LoVo (cell line): ENCODE data around the gene KLHDC8B.

Source experiments
- DNase-seq: peaks from one replicate; pipeline ENCODE4 v3.0.0-alpha.2; 2016; ENCODE audit warnings: low spot score

KLHDC8B gene

DNA sequence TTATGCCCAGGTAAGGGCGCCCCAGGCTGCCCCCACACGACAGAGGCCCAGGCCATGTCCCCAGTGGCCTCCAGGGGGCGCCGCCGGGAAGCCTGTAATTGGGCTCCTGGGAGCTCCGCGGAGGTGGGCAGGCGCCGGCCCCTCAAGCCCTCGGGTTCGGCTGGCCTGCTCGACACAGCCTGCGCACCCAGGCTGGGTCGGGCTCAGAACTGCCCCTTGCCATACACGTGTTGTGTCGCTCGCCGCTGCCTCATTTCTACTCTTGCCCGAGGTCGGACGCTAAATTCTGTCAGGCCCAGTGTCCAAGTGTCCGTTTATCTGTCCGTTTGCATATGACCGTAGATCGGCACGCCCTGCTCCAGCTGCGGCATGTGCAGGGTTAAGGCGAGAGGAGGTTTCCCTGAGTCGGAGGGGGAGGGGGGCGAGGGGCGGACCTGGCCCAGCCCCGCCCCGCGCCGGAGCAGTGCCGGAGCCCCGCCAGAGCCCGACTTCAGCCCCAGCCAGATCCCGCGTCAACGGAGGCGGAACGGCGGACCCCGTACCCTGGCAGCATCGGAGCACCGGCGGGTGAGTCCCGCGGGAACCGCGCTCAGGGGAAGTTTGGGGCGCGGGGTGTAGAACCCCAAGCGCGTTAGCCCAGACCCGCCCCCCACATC lies at the start of gene KLHDC8B:
Gene KLHDC8B, plus strand, starts transcription at position 480 of the 656 bp plus-strand sequence. CDS start 1,172 bp downstream, outside the sequence.
- peak; percentile 79 for DNase-seq

DNA sequence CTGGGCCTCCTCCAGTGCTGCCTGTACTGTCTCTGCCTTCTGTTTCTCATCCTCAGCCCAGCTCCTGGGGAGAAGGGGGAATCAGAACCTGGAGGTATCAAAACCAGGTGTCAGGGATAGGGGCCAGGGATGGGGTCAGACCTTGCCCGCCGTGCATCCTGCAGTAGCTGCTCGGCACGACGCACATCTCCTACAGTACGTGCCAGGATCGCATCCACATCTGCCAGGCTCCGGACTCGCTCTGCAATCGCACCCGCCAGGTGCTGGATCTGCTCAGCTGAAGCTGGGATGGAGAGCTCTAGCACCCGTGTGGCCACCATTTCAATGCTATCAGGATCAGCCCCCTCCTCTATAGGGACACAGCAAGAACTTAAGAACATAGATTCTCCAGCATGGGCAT lies 49.4 kb upstream of the KLHDC8B start:
- no peak for DNase-seq

DNA sequence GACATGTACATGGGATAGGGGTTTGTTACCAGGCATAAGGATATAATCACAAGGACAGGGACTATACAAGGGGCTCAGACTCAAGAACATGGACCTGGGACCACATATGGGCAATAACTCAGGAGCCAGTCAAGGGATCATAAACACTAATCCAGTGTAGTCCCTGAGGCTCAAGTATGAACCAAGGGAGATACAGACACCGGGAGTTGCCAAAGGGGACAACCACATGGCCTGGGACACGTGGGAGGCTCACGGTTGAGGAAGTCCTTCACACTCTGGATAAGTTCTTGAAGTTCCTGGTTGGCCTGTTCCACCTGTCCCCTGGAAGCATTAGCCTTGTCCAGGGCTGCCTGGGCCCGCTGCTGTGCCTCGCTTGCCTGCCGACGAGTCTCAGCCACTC lies 48.9 kb upstream of the KLHDC8B start:
- no peak for DNase-seq

DNA sequence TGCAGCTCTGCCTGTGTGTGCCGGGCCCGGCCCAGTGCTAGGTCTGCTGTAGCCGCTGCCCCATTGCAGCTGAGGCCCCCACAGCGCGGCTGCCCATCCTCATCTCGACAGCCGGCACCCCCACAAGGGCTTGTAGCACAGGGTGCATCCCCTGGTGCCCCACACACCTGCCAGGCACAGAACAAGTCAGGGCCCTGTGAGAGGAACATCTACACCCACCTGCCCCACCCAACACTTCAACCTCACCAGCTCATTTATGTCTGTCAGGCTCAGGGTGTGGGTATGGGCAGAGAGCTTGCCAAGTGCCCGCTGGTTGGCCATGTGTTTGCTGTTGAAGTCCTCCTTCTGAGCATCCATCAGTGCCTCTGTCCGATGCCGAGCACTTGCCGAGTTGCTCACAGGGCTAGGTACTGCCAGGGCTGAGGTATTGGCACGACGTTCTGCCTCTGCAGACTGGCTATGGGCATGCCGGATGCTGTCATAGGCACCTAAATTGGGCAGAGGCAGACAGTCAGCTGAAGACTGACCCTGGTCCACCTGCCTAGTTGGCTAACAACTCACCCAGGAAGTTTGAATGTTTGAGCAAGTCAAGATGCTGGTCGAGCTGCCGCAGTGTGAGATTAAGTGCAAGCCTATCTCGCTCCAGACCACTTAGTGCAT lies 48.4 kb upstream of the KLHDC8B start:
- no peak for DNase-seq

DNA sequence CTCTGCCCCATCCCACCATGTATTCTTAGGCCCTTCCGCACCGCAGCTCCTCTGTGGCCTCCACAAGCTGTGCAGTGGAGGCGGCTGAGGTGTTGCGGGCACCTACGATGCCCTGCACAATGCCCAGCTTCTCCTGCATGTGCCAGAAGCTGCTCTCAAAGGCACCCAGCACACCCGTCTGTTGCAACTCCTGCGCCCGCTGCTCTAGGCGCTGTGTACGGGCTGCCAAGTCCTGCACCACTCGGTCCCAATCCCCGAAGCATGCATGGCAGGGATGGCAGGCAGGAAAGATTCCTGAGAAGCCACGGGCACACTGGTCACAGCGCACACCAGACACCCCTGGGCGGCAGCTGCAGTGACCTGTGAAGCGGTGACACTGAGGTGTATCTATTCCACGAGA lies 47.7 kb upstream of the KLHDC8B start:
- DNase-seq, result no peak

DNA sequence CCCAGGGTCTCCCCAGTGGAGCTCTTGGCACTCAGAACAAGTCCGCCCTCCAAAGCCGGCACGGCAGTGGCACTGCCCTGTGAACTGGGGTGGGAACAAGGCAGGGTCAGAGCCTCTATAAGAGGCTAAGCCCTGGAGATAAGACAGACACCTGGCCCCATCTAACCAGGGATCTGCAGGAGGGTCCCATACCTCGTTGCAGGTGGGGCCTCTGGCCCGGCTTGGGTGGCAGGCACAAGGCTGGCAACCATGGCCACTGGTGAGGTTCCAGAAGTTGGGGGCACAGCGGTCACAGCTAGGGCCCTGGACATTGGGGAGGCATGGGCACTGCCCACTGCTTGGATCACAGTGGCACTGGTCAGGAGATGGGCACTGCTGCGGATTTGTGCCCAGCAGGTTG lies 47.2 kb upstream of the KLHDC8B start:
- DNase-seq, result no peak

DNA sequence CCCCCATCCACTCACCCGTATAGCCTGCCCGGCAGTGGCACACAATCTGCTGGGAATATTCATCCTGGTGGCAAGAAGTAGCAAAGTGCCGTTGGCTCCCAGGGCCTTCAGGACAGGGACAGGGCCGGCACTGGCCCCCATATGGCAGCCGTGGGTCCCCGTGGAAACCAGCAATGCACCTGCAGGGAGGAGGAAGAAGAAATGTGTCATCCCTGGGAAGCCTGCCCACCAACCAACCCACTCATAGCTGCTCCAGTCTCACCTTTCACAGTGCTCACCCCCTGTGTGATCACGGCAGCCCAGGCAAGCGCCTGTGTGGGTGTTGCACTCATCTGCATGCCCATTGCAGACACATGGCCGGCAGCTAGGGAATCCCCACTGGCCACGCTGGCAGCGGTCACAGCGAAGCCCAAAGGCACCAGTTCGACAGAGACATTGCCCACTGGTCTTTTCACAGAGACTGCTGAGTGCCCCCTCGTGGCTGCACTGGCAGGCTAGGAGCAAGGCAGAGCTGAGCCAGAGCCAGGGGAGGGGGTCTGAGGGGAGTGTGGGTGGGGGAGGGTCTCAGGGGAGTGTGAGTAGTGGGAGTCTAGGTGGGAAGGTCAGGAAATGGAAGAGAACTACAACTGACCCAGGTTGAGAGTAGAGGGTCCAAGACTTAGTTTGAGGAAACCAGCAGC lies 46.3 kb upstream of the KLHDC8B start:
- no peak for DNase-seq

DNA sequence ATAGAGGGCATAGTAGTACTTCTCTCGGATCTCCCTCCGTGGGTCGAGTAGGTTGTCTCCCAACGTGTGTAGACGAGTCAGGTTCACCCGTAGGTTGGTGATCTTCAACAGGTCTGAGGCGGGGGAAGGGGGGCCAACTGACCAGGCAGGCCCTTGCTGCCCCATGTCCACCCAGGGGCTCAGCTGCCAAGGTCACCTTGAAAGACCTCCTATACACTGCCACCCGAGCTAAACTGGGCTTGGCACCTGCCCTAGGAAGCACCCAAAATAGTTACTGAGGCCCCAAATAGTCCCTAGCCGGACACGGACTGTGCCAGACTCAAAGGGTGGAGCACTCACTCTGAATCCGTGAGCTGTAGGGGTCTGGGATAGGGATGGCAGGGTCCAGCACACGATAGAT lies 40.4 kb upstream of the KLHDC8B start:
- no peak for DNase-seq

DNA sequence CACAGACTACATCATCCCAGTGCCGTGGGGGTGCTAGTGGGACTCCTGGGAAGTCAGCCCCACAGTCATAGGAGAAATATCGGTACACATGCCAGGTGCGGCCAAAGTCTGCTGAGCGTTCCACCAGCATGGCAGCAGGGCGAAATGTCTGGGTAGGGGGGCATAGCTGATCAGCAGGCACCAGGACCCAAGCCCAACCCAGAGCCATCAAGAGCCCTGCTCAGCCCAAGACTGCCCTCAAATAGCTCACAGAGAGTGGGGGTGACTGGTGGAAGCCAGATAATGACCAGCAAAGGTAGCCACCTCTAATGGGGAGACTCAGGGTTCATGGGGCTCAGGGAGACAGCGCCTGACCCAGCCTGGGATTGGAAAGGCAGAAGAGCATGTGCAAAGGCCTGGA lies 39.8 kb upstream of the KLHDC8B start:
- no peak for DNase-seq

DNA sequence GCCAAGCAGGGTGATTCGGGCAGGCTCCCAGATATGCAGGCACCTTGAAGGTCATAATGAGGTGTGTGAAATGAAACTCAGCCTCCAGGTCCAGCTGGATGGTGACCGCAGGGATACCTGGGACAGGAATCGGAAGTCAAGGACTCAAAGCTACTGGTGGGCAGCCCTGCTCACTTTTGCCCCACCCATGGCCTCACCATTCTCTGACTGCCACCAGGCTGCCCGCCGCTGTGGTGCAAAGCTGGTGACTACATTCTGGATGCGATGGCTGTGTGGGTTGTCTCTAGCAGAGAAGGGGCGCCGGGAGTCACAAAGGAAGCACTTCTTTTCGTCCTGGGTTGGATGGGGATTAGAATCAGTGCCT lies 39.3 kb upstream of the KLHDC8B start:
- no peak for DNase-seq

DNA sequence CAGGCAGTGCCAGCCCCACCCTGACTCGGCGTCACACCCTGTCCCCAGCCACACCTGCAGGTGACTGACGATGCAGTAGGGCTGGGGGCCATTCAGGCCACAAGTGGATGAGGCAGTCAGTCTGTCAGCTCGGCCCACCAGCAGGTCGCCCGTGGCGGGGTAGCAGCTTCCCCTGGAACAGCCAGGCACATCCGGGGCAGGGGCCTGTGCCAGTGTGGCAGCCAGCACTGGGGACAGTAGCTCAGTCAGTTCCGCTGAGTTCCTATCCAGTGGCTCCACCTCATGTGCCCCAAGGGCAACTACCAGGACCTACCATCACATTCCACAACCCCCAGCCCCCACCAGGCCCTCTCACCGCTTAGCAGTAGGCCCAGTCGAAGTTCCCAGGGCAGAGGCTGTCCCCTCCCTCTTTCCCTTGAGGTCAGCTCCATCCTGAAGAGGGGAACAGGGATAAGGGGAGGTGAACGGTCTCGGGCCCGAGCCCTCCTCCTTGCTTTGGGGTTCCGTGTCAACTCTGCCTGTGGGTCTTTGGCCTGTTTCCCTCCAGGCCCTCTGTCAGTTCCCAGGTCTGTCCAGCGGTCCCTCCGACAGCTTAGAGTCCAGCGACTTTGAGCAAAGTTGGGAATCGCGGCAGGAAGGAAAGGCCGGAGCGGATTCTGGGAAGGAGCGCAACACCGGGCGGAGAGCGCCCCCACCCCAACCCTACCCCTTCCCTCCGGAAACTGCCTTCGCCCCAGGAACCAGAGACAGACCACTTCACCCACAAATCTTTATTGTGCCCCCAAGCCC lies 38.8 kb upstream of the KLHDC8B start, which contains the start of gene LAMB2:
Gene LAMB2, minus strand, starts transcription at position 614 of the 789 bp plus-strand sequence. Its CDS starts 183 bp downstream, at position 431.
- peak; percentile 76 for DNase-seq

DNA sequence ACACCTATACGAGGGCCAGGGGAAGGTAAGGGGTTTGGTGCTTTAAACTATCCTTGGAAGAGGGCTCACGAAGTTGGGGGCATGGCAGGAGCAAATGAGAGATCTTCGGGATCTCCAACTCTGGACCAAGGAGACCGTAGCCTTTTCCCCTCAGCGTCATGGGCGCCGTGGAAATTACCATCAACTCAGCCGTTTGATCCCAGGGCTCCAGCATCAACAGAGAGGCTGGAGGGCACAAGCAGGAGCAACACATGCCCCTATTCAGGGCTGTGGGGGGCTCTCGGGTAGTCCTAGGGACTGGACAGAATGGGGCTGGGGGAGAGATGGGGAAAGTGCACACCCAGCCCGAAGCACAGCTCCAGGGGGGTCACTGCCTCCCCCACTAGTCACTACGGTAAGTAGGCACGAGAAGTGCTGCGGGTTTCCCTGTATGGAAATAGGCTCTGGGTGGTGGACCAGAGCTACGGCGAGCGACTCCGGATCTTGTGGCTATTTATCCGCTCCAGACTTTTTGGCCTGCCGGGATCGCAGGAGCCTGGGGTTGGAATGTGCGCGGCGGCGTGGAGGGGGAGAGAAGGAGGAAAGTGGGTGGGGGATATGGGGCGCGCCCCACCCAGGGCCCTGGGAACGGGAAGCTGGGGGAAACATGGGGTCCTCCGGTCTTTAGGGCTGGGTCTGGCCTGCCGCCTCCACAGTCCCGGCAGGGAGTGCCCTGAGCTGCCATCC lies 38.0 kb upstream of the KLHDC8B start:
- DNase-seq, result peak; percentile 85

DNA sequence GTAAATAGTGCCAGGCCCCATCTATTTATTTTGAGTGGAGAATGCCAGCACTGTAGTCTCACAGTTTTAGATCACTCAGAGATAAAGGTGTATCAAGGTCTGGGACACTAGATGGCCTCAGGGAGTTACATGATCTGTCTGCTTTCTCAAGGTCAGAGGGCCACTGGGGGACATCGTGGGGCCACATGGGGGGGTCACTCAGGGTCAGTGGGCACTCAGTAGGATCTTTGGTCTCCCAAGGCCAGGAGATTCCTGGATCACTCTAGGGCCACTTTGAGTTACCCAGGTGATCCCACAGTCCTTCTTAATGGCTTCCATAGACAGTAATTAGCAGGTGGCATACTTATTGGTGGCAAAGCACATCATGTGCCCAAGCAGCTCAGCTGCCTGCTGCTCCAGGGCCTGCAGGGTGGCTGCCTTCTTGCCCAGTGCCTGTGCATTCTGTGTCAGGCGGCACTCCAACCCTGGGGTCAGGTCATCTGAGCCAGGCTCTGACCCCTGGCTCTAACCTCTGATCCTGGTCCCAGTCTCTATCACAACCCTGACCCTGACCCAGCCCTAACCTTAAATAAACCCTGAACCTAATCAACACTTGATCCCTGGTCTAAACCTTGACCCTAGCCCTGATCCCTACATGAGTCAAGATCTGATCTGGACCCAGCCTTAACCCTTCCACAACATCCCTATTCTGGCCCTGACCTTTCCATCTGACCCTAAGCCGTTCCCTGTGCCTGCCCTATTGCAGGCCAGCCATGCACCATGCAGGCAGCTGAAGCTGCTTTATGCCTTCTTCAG lies 36.7 kb upstream of the KLHDC8B start:
- no peak for DNase-seq

DNA sequence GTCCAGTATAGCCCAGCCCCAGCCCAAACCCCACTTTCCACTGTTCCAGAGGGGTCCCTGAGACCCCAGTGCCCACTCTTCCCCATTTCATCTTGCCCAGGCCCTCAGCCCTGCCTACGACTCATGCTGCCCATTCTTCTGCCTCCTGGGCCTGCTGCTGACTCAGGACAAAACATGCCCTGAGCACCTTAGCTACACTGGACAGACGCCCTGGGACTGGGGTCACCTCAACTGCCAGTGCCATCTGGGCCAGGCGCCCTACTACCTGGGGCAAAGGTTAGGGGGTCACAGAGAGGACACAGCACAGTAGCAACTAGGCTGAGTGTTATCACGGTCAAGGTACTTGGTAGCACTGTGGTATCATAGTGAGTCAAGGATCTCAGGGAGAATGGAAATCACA lies 35.9 kb upstream of the KLHDC8B start:
- no peak for DNase-seq

DNA sequence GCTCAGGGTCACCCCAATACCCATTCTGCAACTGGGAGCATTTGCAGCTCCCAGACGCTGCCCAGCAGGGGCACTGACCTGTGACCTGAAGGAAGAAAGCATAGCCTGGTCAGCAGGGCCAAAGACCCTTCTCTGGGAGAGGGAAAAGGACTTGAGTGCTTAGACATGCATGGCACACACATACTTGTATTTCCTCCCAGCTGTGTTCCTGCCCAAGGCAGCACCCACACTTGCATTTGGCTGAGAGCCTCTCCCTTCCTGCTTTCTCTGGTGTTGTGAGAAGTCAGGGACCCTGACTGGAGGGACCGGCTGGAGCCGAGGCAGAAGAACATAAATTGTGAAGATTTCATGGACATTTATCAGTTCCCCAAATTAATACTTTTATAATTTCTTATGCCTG lies 31.3 kb upstream of the KLHDC8B start:
- DNase-seq, result no peak

DNA sequence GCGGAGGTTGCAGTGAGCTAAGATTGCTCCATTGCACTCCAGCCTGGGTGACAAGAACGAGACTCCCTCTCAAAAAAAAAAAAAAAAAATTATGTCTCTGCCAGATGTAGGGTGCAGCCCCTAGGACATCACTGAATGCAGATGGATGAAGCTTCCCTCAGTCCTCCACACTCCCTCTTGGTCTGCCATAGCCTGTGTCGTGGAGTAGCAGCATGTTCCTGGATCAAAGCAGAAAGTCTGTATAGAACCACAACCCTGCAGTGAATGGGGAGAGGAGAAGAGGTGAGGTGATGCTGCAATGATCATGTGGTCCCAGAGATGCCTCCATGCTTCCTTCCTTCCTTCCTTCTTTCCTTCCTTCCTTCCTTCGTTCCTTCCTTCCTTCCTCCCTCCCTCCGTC lies 23.2 kb upstream of the KLHDC8B start:
- no peak for DNase-seq

DNA sequence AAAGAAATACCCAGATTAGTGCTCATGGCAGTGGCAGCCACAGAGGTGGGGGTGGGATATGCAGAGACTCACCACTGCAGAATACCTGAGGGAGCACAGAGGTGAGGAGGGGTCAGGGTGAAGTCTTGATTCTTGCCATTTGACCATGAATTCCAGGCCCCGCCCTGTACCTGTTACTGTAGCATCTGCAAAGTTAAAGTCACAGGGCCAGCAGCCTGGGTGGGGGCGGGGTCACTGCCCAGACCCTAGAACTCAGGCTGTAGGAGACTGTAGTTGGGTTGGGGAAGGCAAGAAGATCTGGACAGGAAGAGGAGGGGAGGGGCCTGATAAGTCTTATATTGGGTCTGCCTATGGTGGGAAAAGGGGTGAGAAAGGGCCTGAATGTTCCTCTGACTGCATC lies 19.8 kb upstream of the KLHDC8B start:
- no peak for DNase-seq

DNA sequence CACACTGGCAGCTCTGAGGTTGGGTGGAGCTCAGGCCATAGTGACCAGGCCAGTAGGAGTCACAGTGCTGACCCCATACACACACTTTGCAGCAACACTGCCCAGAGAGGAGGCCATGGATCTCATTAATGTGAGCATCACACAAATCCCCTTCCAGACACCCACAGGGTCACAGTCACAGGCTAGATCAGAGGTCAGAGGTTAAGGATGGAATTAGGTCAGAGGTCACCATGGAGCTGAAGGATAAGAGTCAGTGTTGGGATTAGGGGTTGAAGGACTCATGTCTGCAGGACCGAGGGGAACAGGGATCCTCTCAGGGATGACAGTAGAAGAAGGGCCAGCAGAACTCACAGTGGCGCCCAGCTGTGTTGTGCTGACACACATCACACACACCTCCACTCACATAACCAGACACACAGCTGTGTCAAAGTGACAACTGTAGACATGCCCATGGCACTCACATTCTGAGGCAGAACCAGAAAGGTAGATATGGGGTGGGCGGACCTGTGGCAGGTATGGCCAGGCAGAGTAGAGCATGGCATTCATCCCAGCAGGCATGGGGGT lies 18.0 kb upstream of the KLHDC8B start:
- DNase-seq, result no peak

DNA sequence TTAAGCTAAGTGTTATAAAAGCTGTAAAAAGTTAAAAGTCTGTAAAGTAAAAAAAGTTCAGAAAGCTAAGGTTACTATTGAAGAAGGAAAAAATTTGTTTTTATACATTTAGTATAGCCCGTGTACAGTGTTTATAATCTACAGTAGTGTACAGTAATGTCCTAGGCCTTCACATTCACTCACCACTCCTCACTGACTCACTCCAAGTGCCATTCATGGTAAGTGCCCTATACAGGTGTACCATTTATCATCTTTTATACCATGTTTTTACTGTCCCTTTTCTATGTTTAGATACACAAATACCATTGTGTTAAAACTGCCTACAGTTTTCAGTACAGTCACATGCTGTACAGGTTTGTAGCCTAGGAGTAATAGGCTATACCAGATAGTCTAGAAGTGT lies 14.1 kb upstream of the KLHDC8B start:
- no peak for DNase-seq

DNA sequence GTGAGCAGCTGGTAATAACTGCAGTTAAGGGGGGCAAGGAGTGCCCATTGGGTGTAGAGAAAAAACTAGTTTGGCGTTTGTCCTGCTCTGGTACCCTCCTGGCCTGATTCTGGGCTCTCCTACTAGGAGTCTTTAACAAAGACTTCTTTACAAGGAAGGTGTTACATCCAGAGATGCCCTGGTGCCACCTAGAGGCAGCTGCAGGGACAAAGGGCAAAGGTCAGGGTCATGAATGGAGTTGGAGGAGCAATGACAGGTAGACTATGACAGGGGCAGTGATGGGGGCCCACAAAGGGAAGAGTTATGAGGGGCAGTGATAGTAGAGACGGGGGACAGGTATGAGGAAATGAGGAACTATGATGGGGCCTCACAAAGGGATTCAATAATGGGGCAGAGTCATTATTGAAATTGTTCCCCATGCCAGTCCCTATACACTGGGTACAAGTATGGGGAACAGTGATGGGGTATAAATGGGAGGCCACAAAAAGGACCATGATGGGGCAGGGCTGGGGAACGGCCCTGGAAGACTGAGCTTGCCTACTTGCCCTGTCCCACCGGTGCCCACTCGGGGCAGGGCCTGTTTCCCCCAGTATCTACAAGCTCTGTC lies 13.2 kb upstream of the KLHDC8B start:
- peak; percentile 52 for DNase-seq
